ENCODE results near the gene CLDN24. TPM values are rescaled to one million over a fixed set of nuclear protein-coding genes. Genes with fewer than 3 reads are reported as not detected.

Gene CLDN24
- polyA plus RNA-seq, 1 of the 3 experiments (the other 2 are of a cell fraction), result not detected

- DNase-seq, result no peak
- no peaks in the 10 kb centered on the region for H3K36me3 ChIP-seq (replicated peaks in 1 of 2; ENCODE audit: control insufficient read depth in 1 of 2, insufficient read depth in 2 of 2, low read length in 1 of 2)
- H3K79me2 ChIP-seq (ENCODE audit: insufficient read depth), result no peaks in the 10 kb centered on the region
- no peak overlapping the region for H3K4me2 ChIP-seq
- H3K27me3 ChIP-seq (ENCODE audit: insufficient read depth), result no peaks in the 10 kb centered on the region
- H4K20me1 ChIP-seq (ENCODE audit: insufficient read depth), result no peaks in the 10 kb centered on the region
- 86% methylated on average over 8 of the region's 9 CpGs for WGBS (ENCODE audit: low lambda C conversion rate)
- CTCF ChIA-PET, result no interaction called here
- peaks cover 0 to 18% of the 10 kb centered on the region in 2 experiments; a peak in 2 of 4 replicates for H3K4me1 ChIP-seq (ENCODE audit: control insufficient read depth in 1 of 2, insufficient read depth in 2 of 2, low read depth in 1 of 2, low read length in 1 of 2)
- no peak overlapping the region for H3K9ac ChIP-seq
- H3K9me2 ChIP-seq, result no peaks in the 10 kb centered on the region
- no peak overlapping the region for H3K27ac ChIP-seq (ENCODE audit: low read depth in 2 of 2, low read length in 1 of 2)
- POLR2A ChIA-PET, result no interaction called here
- H3K9me3 ChIP-seq, result no peaks in the 10 kb centered on the region
- TF ChIP-seq TCF12 (IDR thresholded peaks at IDR 0.05) (no peak), GABPA (IDR thresholded peaks at IDR 0.05; ENCODE audit: low read depth) (no peak), NFIC (IDR thresholded peaks at IDR 0.05; ENCODE audit: borderline replicate concordance) (no peak)
- TF ChIP-seq, protein P1, sequence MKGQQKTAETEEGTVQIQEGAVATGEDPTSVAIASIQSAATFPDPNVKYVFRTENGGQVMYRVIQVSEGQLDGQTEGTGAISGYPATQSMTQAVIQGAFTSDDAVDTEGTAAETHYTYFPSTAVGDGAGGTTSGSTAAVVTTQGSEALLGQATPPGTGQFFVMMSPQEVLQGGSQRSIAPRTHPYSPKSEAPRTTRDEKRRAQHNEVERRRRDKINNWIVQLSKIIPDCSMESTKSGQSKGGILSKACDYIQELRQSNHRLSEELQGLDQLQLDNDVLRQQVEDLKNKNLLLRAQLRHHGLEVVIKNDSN (IDR thresholded peaks at IDR 0.05; ENCODE audit: borderline replicate concordance, low read depth), result no peak
- no peak overlapping the region for H3K4me3 ChIP-seq (ENCODE audit: low read depth in 2 of 2, low read length in 1 of 2)
- H3F3A ChIP-seq (replicated peaks; ENCODE audit: insufficient read depth), result peaks cover 18% of the 10 kb centered on the region
- H2AFZ ChIP-seq (ENCODE audit: low read depth), result no peak overlapping the region
Observed at GRCh38 chr4:183333202-183333601, 11.0 kb upstream of the CLDN24 start.

GRCh38 chr4:183332447-183332846 lies 10.2 kb upstream of the CLDN24 start:
- POLR2A ChIA-PET, result no interaction called here
- Histone ChIP-seq H2AFZ (ENCODE audit: low read depth) (no peak overlapping the region), H3K4me3 (ENCODE audit: low read depth in 2 of 2, low read length in 1 of 2) (no peak overlapping the region), H3K9me2 (no peaks in the 10 kb centered on the region), H3K27ac (ENCODE audit: low read depth in 2 of 2, low read length in 1 of 2) (no peak overlapping the region), H3K9ac (no peak overlapping the region), H3K36me3 (replicated peaks in 1 of 2; ENCODE audit: control insufficient read depth in 1 of 2, insufficient read depth in 2 of 2, low read length in 1 of 2) (no peaks in the 10 kb centered on the region), H3F3A (replicated peaks; ENCODE audit: insufficient read depth) (peaks cover 18% of the 10 kb centered on the region), H3K4me2 (no peak overlapping the region), H3K27me3 (ENCODE audit: insufficient read depth) (no peaks in the 10 kb centered on the region), H4K20me1 (ENCODE audit: insufficient read depth) (no peaks in the 10 kb centered on the region), H3K4me1 (ENCODE audit: control insufficient read depth in 1 of 2, insufficient read depth in 2 of 2, low read depth in 1 of 2, low read length in 1 of 2) (peaks cover 0 to 18% of the 10 kb centered on the region in 2 experiments; a peak in 2 of 4 replicates), H3K9me3 (no peaks in the 10 kb centered on the region), H3K79me2 (ENCODE audit: insufficient read depth) (no peaks in the 10 kb centered on the region)
- TF ChIP-seq, protein P2, sequence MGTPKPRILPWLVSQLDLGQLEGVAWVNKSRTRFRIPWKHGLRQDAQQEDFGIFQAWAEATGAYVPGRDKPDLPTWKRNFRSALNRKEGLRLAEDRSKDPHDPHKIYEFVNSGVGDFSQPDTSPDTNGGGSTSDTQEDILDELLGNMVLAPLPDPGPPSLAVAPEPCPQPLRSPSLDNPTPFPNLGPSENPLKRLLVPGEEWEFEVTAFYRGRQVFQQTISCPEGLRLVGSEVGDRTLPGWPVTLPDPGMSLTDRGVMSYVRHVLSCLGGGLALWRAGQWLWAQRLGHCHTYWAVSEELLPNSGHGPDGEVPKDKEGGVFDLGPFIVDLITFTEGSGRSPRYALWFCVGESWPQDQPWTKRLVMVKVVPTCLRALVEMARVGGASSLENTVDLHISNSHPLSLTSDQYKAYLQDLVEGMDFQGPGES (IDR thresholded peaks at IDR 0.05; ENCODE audit: low read depth, low read length), result no peak
- TF ChIP-seq EP300 (IDR thresholded peaks at IDR 0.05; ENCODE audit: borderline replicate concordance in 1 of 2, low read depth in 1 of 2, low read length in 1 of 2) (no peak), TEAD4 (IDR thresholded peaks at IDR 0.05; ENCODE audit: borderline replicate concordance, insufficient read depth) (no peak), POLR2AphosphoS5 (IDR thresholded peaks at IDR 0.05; ENCODE audit: low read depth, low read length) (no peak), RCOR1 (IDR thresholded peaks at IDR 0.05; ENCODE audit: low read length) (no peak), ELF1 (IDR thresholded peaks at IDR 0.05) (no peak), REST (IDR thresholded peaks at IDR 0.05; ENCODE audit: low read depth, low read length) (no peak), CTCF (IDR thresholded peaks at IDR 0.05) (no peak), EZH2phosphoT487 (IDR thresholded peaks at IDR 0.05; ENCODE audit: borderline replicate concordance, low read depth) (no peak), NRF1 (IDR thresholded peaks at IDR 0.05; ENCODE audit: low read depth, low read length) (no peak), JUND (IDR thresholded peaks at IDR 0.05) (no peak), RXRA (IDR thresholded peaks at IDR 0.05; ENCODE audit: borderline replicate concordance, low read depth) (no peak), NFIC (IDR thresholded peaks at IDR 0.05; ENCODE audit: borderline replicate concordance) (no peak), MEF2A (IDR thresholded peaks at IDR 0.05; ENCODE audit: borderline replicate concordance, low read depth) (no peak), TCF12 (IDR thresholded peaks at IDR 0.05) (no peak), GABPA (IDR thresholded peaks at IDR 0.05; ENCODE audit: low read depth) (no peak)
- TF ChIP-seq, protein P3, sequence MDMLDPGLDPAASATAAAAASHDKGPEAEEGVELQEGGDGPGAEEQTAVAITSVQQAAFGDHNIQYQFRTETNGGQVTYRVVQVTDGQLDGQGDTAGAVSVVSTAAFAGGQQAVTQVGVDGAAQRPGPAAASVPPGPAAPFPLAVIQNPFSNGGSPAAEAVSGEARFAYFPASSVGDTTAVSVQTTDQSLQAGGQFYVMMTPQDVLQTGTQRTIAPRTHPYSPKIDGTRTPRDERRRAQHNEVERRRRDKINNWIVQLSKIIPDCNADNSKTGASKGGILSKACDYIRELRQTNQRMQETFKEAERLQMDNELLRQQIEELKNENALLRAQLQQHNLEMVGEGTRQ (IDR thresholded peaks at IDR 0.05; ENCODE audit: borderline replicate concordance, low read depth, low read length), result no peak
- TF ChIP-seq, protein P4, sequence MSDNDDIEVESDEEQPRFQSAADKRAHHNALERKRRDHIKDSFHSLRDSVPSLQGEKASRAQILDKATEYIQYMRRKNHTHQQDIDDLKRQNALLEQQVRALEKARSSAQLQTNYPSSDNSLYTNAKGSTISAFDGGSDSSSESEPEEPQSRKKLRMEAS (IDR thresholded peaks at IDR 0.05; ENCODE audit: low read depth), result no peak
- CTCF ChIA-PET, result no interaction called here
- WGBS (ENCODE audit: low lambda C conversion rate), result 82% methylated on average over 11 of the region's 11 CpGs
- DNase-seq, result no peak
